IPS-20b (cell line): Measurements from ENCODE around the gene UTF1.
"Not testable (repeated sequence)": the region's sequence is repeated elsewhere in the genome, so short reads cannot be mapped to it uniquely, and the experiment has no call there.

ENCODE experiments used
- H3K27ac ChIP-seq: one replicate; pipeline ENCODE4 v1.5.1; 2013; ENCODE audit warnings: low read length
- H3K27me3 ChIP-seq: 2 replicates; pipeline ENCODE4 v1.6.1; 2013; ENCODE audit warnings: mild to moderate bottlenecking, low read length, inconsistent platforms; ENCODE audit not compliant: insufficient read depth
- H3K36me3 ChIP-seq: 2 replicates; pipeline ENCODE4 v1.6.1; 2013; ENCODE audit warnings: low read depth, mild to moderate bottlenecking, inconsistent platforms, low read length, moderate library complexity; ENCODE audit not compliant: insufficient read depth
- H3K4me1 ChIP-seq: 2 replicates; pipeline ENCODE4 v1.6.1; 2013; ENCODE audit warnings: mild to moderate bottlenecking, control low read depth, inconsistent platforms, low read length, moderate library complexity; ENCODE audit not compliant: insufficient read depth
- H3K4me3 ChIP-seq: 2 replicates; pipeline ENCODE4 v1.5.1; 2013; ENCODE audit warnings: mild to moderate bottlenecking, low read length, inconsistent platforms
- H3K9ac ChIP-seq: 2 replicates; pipeline ENCODE4 v1.6.1; 2013; ENCODE audit warnings: low read depth, mild to moderate bottlenecking, inconsistent platforms, low read length, moderate library complexity
- H3K9me3 ChIP-seq: 2 replicates; pipeline ENCODE4 v1.6.1; 2013; ENCODE audit warnings: mild to moderate bottlenecking, low read depth, low read length, inconsistent platforms; ENCODE audit not compliant: insufficient read depth

Gene UTF1

DNA sequence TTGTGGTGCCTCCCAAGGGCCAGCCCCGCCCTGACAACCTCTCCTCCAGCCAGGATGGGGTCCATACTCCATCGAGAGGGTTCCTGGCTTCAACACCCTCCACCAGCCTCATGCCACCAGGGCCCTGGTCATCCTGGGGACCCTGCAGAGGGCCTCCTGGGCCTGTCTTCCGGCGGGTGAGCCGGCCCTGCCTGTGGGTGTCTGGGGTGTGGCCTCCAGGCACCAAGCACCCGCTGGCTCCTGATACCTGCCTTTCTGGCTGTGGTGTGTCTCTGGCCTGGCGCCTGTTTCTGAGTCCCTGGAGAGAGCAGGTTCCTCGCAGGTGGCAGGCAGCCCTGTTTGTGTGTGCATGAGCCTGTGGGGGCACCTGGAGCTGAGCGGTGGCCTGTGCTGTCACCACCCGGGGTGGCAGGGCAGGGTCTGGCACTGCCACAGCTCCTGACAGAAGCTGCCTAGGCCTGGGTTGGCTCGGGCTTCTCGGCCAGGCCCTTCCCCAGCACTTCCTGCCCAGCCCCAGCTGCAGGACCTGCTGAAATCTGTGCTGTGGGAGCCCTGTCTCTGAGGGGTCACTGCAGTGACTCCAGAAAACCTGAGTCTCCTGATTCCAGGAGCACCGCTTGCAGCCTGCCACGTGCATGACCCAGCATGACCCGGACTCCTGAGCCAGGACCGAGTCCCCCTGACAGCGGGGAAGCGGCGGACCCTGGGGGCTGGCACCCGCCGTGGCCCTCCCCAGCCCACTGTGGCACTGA is 28.2 kb downstream of the UTF1 start:
- H3K4me3 ChIP-seq, result no peak overlapping the region; the same call in 1 of the 2 replicates
- H3K9ac ChIP-seq, result no peak overlapping the region

DNA sequence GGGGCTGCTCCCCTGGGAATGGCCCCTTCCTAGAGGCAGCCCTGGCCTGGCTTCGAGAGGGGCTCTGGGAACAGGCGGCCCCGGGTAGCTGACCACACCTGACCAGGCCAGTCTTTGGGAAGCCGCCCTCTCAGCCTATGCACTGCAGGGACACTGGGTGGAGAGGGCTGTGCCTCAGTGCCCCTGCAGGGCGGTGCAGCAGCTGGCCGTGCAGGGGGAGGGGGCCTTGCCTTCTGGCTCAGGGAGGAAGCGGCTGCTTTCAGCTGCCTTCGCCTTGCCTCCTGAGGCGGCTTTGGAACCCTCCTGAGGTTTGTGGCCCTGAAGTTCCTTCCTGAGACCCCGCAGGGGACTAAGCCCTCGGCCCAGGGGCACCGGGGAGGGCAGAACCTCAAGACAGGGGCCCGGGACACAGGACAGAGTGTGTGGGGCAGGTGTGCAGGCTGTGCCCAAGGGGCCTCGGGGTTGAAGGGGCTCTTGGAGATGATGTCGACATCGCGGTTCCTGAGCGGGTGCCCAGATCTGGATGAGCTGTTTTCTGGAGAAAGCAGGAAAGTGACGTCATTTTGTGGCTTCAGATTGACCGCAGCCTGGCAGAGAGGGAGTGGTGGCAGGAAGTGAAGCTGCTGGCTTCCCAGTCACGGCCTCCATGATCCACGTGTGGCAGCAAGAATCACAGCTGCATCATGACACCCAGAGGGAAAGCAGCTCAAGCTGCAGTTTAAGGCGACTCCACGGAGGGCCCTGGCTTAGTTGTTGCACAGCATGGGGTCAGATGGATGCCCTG is 29.0 kb downstream of the UTF1 start:
- H3K4me3 ChIP-seq, result no peak overlapping the region
- H3K27me3 ChIP-seq, result peaks cover 28% of the 10 kb centered on the region
- H3K27ac ChIP-seq, result no peak overlapping the region
- no peaks in the 10 kb centered on the region for H3K36me3 ChIP-seq
- H3K9ac ChIP-seq, result no peak overlapping the region
- H3K4me1 ChIP-seq, result peaks cover 3% of the 10 kb centered on the region; the same call in 1 of the 2 replicates
- H3K9me3 ChIP-seq, result no peaks in the 10 kb centered on the region

More for the DNA sequence above, 28.2 kb downstream of the UTF1 start:
- Histone ChIP-seq H3K9me3 (no peaks in the 10 kb centered on the region), H3K27me3 (peaks cover 22% of the 10 kb centered on the region), H3K27ac (no peak overlapping the region), H3K4me1 (peaks cover 3% of the 10 kb centered on the region; the same call in 1 of the 2 replicates), H3K36me3 (no peaks in the 10 kb centered on the region)

DNA sequence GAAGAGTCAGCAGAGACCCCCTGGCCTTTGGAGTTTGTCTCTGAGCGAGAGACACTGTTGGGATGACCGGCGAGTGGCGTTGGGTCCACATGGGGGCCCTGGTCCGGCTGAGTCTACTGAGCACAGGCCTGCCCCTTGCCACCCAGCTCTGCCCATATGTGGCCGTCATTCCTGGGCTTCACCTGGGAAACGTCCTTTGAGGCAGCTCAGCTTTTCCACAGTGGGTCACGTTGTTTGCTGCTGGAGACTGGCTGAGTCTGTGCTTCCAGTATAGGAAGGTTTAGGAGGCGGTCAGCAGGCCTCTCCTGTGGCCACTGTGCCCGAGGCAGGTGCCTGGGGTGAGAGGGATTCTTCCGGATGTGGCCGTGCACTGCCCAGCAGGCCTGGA is 29.6 kb downstream of the UTF1 start:
- H3K4me1 ChIP-seq, result peaks cover 3% of the 10 kb centered on the region; the same call in 1 of the 2 replicates
- no peak overlapping the region for H3K9ac ChIP-seq
- H3K27me3 ChIP-seq, result peaks cover 28% of the 10 kb centered on the region
- no peaks in the 10 kb centered on the region for H3K36me3 ChIP-seq
- no peak overlapping the region for H3K27ac ChIP-seq
- H3K4me3 ChIP-seq, result no peak overlapping the region
- H3K9me3 ChIP-seq, result no peaks in the 10 kb centered on the region

DNA sequence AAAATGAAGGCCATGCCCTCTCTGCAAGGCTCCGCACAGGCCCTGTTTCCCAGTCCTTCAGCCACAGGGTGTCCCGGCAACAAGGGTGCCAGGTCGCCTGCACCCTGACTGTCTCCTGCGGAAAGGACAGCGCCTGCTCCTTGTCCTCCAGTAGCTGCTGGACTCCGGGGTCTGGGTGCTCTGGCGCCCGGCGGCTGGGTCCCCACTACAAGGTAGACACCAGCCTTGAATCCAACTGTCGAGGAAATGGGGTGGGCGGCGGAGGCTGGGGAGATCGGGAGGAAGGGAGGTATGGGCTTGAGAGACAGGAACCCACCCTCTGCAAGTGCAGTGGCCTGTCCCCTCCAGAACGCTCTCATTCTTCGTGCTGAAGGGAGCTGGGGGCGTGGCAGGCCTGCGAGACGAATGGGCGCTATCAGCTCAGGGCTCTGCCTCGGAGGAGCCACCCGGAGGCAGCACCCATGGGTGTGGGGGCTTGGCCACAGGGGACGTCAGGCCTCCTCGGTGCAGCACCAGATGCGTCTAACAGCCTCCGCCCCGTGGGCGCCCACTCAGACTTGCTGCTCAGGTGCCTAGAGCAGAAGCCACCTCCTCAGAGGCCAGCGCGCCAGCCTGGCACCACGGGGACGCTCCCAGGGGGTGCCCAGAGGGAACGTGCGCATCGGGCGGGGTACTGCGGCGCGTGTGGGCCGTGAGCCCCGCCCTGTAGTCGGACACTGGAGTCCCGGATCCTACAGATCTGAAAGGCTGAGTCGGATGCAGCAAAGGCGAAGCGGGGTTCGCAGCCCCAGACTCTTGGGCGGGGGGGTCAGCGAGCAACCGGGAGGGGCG is 31.1 kb downstream of the UTF1 start:
- peak overlapping the region; percentile 48; the same call in 1 of the 2 replicates for H3K9ac ChIP-seq
- no peaks in the 10 kb centered on the region for H3K9me3 ChIP-seq
- H3K27ac ChIP-seq, result no peak overlapping the region
- H3K4me1 ChIP-seq, result peaks cover 3% of the 10 kb centered on the region; the same call in 1 of the 2 replicates
- H3K27me3 ChIP-seq, result peaks cover 28% of the 10 kb centered on the region
- H3K4me3 ChIP-seq, result peak overlapping the region; percentile 66
- no peaks in the 10 kb centered on the region for H3K36me3 ChIP-seq

DNA sequence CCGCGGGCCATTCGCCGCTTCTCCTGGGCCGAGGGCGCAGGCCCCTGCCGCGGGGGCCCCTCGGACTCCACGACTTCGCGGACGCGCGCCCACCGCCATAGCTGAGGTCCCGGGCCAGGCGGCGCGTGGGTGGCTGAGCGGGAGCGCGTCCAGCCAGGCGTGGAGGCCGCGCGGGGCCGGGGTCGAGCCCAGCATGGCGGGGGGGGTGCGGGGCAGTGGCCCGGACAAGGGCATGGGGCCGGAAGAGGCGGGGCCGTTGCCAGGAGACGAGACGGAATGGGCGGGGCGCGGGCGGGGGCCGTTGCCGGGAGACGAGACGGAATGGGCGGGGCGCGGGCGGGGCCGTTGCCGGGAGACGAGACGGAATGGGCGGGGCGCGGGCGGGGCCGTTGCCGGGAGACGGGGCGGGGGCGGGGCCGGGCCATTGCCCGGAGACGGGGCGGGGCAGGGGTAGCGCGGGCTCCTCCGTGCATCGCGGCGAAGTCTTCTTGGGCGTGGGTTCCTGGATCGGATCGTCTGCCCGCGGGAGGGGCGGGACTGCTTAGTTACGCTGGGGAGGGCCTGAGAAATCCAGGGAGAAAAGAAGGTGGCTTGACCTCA is 31.8 kb downstream of the UTF1 start:
- Histone ChIP-seq H3K9ac (peak overlapping the region; percentile 48; the same call in 1 of the 2 replicates), H3K36me3 (no peaks in the 10 kb centered on the region), H3K27me3 (peaks cover 28% of the 10 kb centered on the region), H3K4me1 (peaks cover 3% of the 10 kb centered on the region; the same call in 1 of the 2 replicates), H3K27ac (no peak overlapping the region), H3K4me3 (peak overlapping the region; percentile 66), H3K9me3 (no peaks in the 10 kb centered on the region)

DNA sequence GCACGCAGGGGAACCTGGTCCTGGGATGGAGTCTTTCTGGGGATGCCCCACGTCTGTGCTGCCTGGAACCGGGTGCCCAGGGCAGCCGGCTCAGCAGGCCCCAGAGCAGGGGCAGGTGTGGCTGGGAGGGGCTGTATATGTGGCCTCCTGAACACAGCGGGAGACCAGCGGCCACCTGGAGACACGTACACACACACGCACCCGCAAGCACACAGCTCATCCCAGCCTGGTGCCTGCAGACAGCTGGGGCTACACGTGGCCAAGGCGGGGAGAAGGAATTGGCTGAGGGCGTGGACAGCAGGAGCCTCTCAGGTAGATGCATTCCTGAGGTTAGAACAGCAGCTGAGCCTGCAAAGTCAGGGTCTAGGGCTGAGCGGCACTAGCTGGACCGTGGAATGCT is 32.7 kb downstream of the UTF1 start:
- H3K4me1 ChIP-seq, result no peaks in the 10 kb centered on the region
- H3K9ac ChIP-seq, result no peak overlapping the region
- H3K27ac ChIP-seq, result no peak overlapping the region
- no peaks in the 10 kb centered on the region for H3K36me3 ChIP-seq
- peaks cover 28% of the 10 kb centered on the region for H3K27me3 ChIP-seq
- no peaks in the 10 kb centered on the region for H3K9me3 ChIP-seq
- H3K4me3 ChIP-seq, result no peak overlapping the region

DNA sequence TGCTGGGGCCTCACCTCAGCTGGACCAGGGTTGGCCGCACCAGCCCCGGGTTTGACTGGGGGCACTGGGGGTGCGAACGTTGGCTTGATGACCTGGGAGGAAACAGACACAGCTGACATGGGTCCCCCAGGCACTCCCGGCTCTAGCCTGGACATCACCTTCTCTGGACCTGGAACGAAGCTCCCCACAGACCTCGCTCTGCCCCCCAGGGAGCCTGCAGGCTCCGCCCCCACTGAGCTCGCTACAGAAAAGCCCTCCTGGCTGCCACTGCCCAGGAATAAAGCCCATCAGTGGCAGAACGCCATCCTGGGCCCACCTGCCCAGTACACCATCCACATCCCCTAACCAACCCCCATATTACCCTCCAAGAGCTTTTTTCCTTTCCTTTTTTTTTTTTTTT is 33.7 kb downstream of the UTF1 start:
- H3K9me3 ChIP-seq, result no peaks in the 10 kb centered on the region
- H3K27me3 ChIP-seq, result peaks cover 28% of the 10 kb centered on the region
- H3K4me3 ChIP-seq, result no peak overlapping the region
- H3K36me3 ChIP-seq, result no peaks in the 10 kb centered on the region
- H3K27ac ChIP-seq, result no peak overlapping the region
- H3K9ac ChIP-seq, result no peak overlapping the region
- H3K4me1 ChIP-seq, result no peaks in the 10 kb centered on the region

DNA sequence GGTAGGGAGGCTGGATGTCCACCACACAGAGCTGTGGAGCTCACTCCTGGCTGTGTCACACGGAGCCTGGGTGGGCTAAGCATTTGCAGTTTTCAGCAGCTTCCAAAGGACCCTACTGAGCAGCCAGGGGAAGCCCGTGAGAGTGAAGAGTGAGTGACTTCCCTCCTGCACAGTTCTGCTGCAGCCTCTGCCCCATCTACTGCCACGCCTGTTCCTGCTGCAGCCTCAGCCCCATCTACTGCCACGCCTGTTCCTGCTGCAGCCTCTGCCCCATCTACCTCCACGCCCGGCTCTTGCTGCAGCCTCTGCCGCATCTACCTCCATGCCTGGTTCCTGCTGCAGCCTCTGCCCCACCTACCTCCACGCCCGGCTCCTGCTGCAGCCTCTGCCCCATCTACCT is 34.4 kb downstream of the UTF1 start:
- Histone ChIP-seq H3K27ac (no peak overlapping the region), H3K9ac (no peak overlapping the region), H3K4me1 (no peaks in the 10 kb centered on the region), H3K27me3 (peaks cover 28% of the 10 kb centered on the region), H3K36me3 (no peaks in the 10 kb centered on the region), H3K9me3 (no peaks in the 10 kb centered on the region), H3K4me3 (no peak overlapping the region)

DNA sequence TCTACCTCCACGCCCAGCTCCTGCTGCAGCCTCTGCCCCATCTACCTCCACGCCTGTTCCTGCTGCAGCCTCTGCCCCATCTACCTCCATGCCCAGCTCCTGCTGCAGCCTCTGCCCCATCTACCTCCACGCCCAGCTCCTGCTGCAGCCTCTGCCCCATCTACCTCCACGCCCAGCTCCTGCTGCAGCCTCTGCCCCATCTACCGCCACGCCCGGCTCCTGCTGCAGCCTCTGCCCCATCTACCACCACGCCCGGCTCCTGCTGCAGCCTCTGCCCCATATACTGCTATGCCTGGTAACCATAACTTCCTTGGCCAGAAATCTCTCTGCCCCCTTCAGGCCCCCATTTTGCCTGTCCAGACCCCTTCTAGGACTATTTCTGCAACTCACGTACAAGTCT is 35.0 kb downstream of the UTF1 start:
- H3K36me3 ChIP-seq, H3K27ac ChIP-seq, H3K4me1 ChIP-seq, H3K9me3 ChIP-seq, H3K9ac ChIP-seq, H3K4me3 ChIP-seq: not testable (repeated sequence)
- H3K27me3 ChIP-seq, result peaks cover 23% of the 10 kb centered on the region

DNA sequence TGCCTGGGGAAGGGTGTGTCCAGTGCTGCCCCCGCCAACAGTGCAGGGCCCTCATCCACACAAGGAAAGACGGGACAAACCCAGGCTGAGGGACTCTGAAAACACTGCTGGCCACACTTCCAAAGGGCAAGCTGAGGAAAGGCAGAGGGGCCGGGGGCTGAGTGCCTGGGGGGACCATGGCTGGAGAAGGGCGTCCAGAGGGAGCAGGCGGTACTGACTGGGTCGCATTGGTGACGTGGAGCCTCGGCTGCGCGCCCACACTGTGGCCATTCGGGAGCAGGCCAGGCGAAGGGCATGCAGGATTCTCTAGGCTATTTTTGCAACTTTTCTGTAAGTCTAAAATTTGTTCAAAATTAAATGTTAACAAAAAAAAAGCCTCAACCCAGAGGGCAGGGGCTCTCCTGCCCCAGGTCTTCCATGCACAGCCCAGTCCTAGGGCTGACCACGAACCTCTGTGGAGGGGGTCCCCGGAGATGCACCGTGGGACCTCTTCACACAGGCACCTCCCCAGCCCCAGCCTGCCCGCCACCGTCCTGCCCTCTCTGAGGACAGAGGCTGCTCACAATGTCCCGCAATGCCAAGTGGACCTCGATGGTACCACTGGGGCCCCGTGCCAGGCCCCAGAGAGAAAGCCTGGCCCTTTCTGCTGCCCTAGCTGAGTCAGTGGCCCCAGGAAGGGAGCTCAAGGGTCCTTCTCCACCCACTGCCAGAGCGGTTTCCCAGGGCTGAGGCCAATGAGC is 36.2 kb downstream of the UTF1 start:
- no peak overlapping the region for H3K9ac ChIP-seq
- H3K4me3 ChIP-seq, result no peak overlapping the region
- H3K27me3 ChIP-seq, result peaks cover 19% of the 10 kb centered on the region
- no peaks in the 10 kb centered on the region for H3K36me3 ChIP-seq
- no peaks in the 10 kb centered on the region for H3K9me3 ChIP-seq
- H3K4me1 ChIP-seq, result no peaks in the 10 kb centered on the region
- no peak overlapping the region for H3K27ac ChIP-seq

DNA sequence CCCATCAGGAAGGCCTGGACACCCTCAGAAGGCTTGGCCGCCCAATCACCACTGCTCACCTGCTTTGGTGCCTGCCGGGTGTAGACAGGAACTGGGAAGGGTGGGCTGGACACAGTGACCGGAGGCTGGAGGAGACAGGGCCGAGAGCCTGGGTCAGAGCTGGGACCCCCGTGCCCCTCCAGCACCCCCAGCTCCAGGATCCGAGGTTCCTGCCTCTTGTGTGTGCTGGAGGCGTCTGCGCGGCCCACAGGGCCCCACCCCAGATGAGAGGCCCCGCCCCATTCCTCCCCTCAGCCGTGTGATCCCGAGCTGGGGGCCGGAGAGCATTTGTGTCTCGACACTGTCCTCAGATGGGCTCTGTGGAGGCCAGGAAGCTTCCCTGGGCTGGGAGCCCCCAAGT is 37.3 kb downstream of the UTF1 start:
- Histone ChIP-seq H3K4me3 (no peak overlapping the region), H3K27ac (no peak overlapping the region), H3K4me1 (no peaks in the 10 kb centered on the region), H3K27me3 (peaks cover 16% of the 10 kb centered on the region), H3K9me3 (no peaks in the 10 kb centered on the region), H3K36me3 (no peaks in the 10 kb centered on the region), H3K9ac (no peak overlapping the region)
